Subcutaneous adipose tissue (tissue), 4 donors: Measurements from ENCODE around the gene DNM2. TPM values are rescaled to one million over a fixed set of nuclear protein-coding genes. Genes with fewer than 3 reads are reported as not detected.

ENCODE experiments used
- CTCF ChIP-seq: fragments of 450-650 bp; IDR thresholded peaks from one replicate; pipeline ENCODE4 v1.5.1; 2016; ENCODE audit warnings: low read depth, mild to moderate bottlenecking, control low read depth, antibody characterized with exemption, moderate library complexity
- total RNA-seq, 4 donors: library from RNA; depleted of rRNA; stranded (reverse); fragments of >200 nt; gene quantifications; one replicate each; pipeline ENCODE4 v1.1.0, GENCODE V29; 2016

Gene DNM2
- total RNA-seq, 4 donors from 2014 or later, result 63.9 to 140 (median 91.5) TPM

GRCh38 chr19:10838377-10838776 lies 120.5 kb downstream of the DNM2 start:
- no peak for TF ChIP-seq CTCF

GRCh38 chr19:10839114-10840050 lies 121.5 kb downstream of the DNM2 start:
- no peak for TF ChIP-seq CTCF

- no peak for TF ChIP-seq CTCF
Observed at GRCh38 chr19:10842788-10843187, 124.9 kb downstream of the DNM2 start.

GRCh38 chr19:10846500-10847202 lies 128.8 kb downstream of the DNM2 start:
- no peak for TF ChIP-seq CTCF

- TF ChIP-seq CTCF, result no peak
Observed at GRCh38 chr19:10848230-10848856, 130.5 kb downstream of the DNM2 start, which contains the start of gene C19orf38. TSS of gene C19orf38 (plus strand) at chr19:10848415. CDS start at chr19:10848509, 94 bp downstream.

- no peak for TF ChIP-seq CTCF
Observed at GRCh38 chr19:10850631-10851030, 132.8 kb downstream of the DNM2 start.
